H1 (cell line): Measurements from ENCODE around the gene GSX1. TPM values are rescaled to one million over a fixed set of nuclear protein-coding genes. Genes with fewer than 3 reads are reported as not detected.

Source experiments
- CTCF ChIA-PET: fragments of 300-600 bp; sonication (Branson Sonifier 250); formaldehyde crosslinking; loops from one replicate; lab custom pipeline; 2021; ENCODE audit not compliant: partially characterized antibody; lab: Charles Lee
- POLR2A ChIA-PET: fragments of 300-600 bp; sonication (Branson Sonifier 250); formaldehyde crosslinking; loops from one replicate; lab custom pipeline; 2021; ENCODE audit warnings: inconsistent platforms; ENCODE audit not compliant: partially characterized antibody; lab: Charles Lee
- DNase-seq, 2 experiments: peaks; one replicate each; pipeline versions ENCODE4 v3.0.0 to v3.0.0-alpha.2; 2010 to 2022; ENCODE audit warnings: low spot score in 2 of 2, low read depth in 1 of 2, mixed read lengths in 1 of 2
- FAIRE-seq: peaks from 2 replicates; lab custom pipeline; 2011; peaks lifted over from hg19 to GRCh38; lab: Jason Lieb, UNC
- H2AFZ ChIP-seq: 2 replicates; pipeline ENCODE4 v1.8.1; 2012; ENCODE audit warnings: low read length, inconsistent platforms
- H2AK5ac ChIP-seq: 2 replicates; pipeline ENCODE4 v1.6.1; 2013; ENCODE audit warnings: low read depth, low read length
- H2BK120ac ChIP-seq: replicated peaks from 2 replicates; pipeline ENCODE3; 2013; ENCODE audit warnings: low read depth, low read length, inconsistent platforms
- H2BK12ac ChIP-seq: 2 replicates; pipeline ENCODE4 v1.6.1; 2013; ENCODE audit warnings: low read depth, low read length
- H2BK15ac ChIP-seq: 2 replicates; pipeline ENCODE4 v1.6.1; 2013; ENCODE audit warnings: low read length
- H2BK20ac ChIP-seq: 2 replicates; pipeline ENCODE4 v1.6.1; 2013; ENCODE audit warnings: low read length
- H2BK5ac ChIP-seq: 2 replicates; pipeline ENCODE4 v1.6.1; 2013; ENCODE audit warnings: low read depth, low read length
- H3K14ac ChIP-seq: 2 replicates; pipeline ENCODE4 v1.6.1; 2013; ENCODE audit warnings: inconsistent platforms; ENCODE audit not compliant: insufficient read length
- H3K18ac ChIP-seq: 2 replicates; pipeline ENCODE4 v1.6.1; 2013; ENCODE audit warnings: low read length; ENCODE audit errors: extremely low read depth
- H3K23ac ChIP-seq: 2 replicates; pipeline ENCODE4 v1.6.1; 2013; ENCODE audit warnings: inconsistent platforms; ENCODE audit not compliant: insufficient read length
- H3K23me2 ChIP-seq: 2 replicates; pipeline ENCODE4 v1.6.1; 2013; ENCODE audit warnings: low read depth, low read length
- H3K27ac ChIP-seq: 2 replicates; pipeline ENCODE4 v1.6.1; 2011; ENCODE audit warnings: low read depth, low read length, inconsistent platforms
- H3K27me3 ChIP-seq, 4 experiments: replicated peaks in 1 of 4; 1 replicate in 1 of 4; 2 replicates in 3 of 4; pipeline versions ENCODE4 v1.6.1 to v1.8.1; 2011 to 2013; ENCODE audit warnings: low read length in 3 of 4, mild to moderate bottlenecking in 3 of 4, inconsistent platforms in 2 of 4, mixed read lengths in 2 of 4, moderate library complexity in 1 of 4; ENCODE audit not compliant: control insufficient read depth in 3 of 4, insufficient read depth in 3 of 4; ENCODE audit errors: extremely low read depth in 1 of 4
- H3K36me3 ChIP-seq, 4 experiments: 2 replicates each; pipeline versions ENCODE4 v1.6.1 to v1.8.1; 2011 to 2013; ENCODE audit warnings: mild to moderate bottlenecking in 4 of 4, low read length in 3 of 4, moderate library complexity in 2 of 4, control low read depth in 1 of 4, inconsistent platforms in 1 of 4; ENCODE audit not compliant: insufficient read depth in 4 of 4, control insufficient read depth in 2 of 4
- H3K4ac ChIP-seq: replicated peaks from 2 replicates; pipeline ENCODE3; 2013; ENCODE audit warnings: low read length, low read depth, mixed read lengths, inconsistent platforms; ENCODE audit not compliant: insufficient read length
- H3K4me1 ChIP-seq, 4 experiments: replicated peaks in 1 of 4; 1 replicate in 1 of 4; 2 replicates in 3 of 4; pipeline versions ENCODE4 v1.6.1 to v1.8.1; 2011 to 2013; ENCODE audit warnings: low read length in 3 of 4, inconsistent platforms in 2 of 4, mixed read lengths in 1 of 4; ENCODE audit not compliant: insufficient read depth in 4 of 4, control insufficient read depth in 3 of 4
- H3K4me2 ChIP-seq, 2 experiments: 2 replicates each; pipeline versions ENCODE4 v1.6.1 to v1.8.1; 2011 to 2013; ENCODE audit warnings: low read depth in 2 of 2, low read length in 2 of 2, control low read depth in 1 of 2, inconsistent platforms in 1 of 2, mild to moderate bottlenecking in 1 of 2; ENCODE audit not compliant: insufficient read depth in 1 of 2
- H3K4me3 ChIP-seq, 4 experiments: fragments of 200-600, 300-600 bp in 1 of 4; sonication (generic), shearing (Covaris generic), sonication (Bioruptor Twin) in 1 of 4; 2 replicates each; pipeline versions ENCODE4 v1.5.1 to v1.8.1; 2011 to 2016; ENCODE audit warnings: low read length in 4 of 4, low read depth in 3 of 4, control low read depth in 2 of 4, inconsistent platforms in 2 of 4, mild to moderate bottlenecking in 2 of 4, mixed read lengths in 1 of 4, moderate library complexity in 1 of 4; ENCODE audit not compliant: insufficient read depth in 2 of 4; ENCODE audit errors: extremely low read depth in 1 of 4
- H3K56ac ChIP-seq: replicated peaks from 2 replicates; pipeline ENCODE3; 2013; ENCODE audit warnings: low read depth, mild to moderate bottlenecking, mixed read lengths, low read length, inconsistent platforms; ENCODE audit not compliant: insufficient read length
- H3K79me1 ChIP-seq: 2 replicates; pipeline ENCODE4 v1.6.1; 2013; ENCODE audit warnings: low read depth, low read length, control low read depth
- H3K79me2 ChIP-seq, 2 experiments: 2 replicates each; pipeline versions ENCODE4 v1.6.1 to v1.8.1; 2012 to 2013; ENCODE audit warnings: low read length in 2 of 2, mild to moderate bottlenecking in 2 of 2, inconsistent platforms in 1 of 2; ENCODE audit not compliant: insufficient read depth in 2 of 2, control insufficient read depth in 1 of 2
- H3K9ac ChIP-seq, 4 experiments: replicated peaks in 1 of 4; 1 replicate in 1 of 4; 2 replicates in 3 of 4; pipeline versions ENCODE4 v1.6.1 to v1.8.1; 2011 to 2013; ENCODE audit warnings: low read depth in 3 of 4, low read length in 3 of 4, control low read depth in 2 of 4, mild to moderate bottlenecking in 2 of 4, moderate library complexity in 2 of 4, inconsistent platforms in 1 of 4; ENCODE audit errors: extremely low read depth in 1 of 4
- H3K9me3 ChIP-seq, 2 experiments: 2 replicates each; pipeline versions ENCODE4 v1.6.1 to v1.8.1; 2012 to 2013; ENCODE audit warnings: mild to moderate bottlenecking in 2 of 2, moderate library complexity in 2 of 2, control low read depth in 1 of 2, inconsistent platforms in 1 of 2, low read depth in 1 of 2, low read length in 1 of 2, mixed read lengths in 1 of 2; ENCODE audit not compliant: insufficient read depth in 2 of 2
- H4K20me1 ChIP-seq, 2 experiments: replicated peaks in 1 of 2; 2 replicates each; pipeline versions ENCODE3 to v1.8.1; 2011 to 2013; ENCODE audit warnings: inconsistent platforms in 2 of 2, low read length in 2 of 2, mild to moderate bottlenecking in 1 of 2; ENCODE audit not compliant: insufficient read depth in 2 of 2, control insufficient read depth in 1 of 2
- H4K5ac ChIP-seq: 2 replicates; pipeline ENCODE4 v1.6.1; 2013; ENCODE audit warnings: low read length, low read depth, mixed read lengths, inconsistent platforms; ENCODE audit not compliant: insufficient read length
- H4K8ac ChIP-seq: 2 replicates; pipeline ENCODE4 v1.8.0; 2013; ENCODE audit warnings: mild to moderate bottlenecking, moderate library complexity, low read length, inconsistent platforms; ENCODE audit not compliant: insufficient read depth; ENCODE audit errors: extremely low read depth
- H4K91ac ChIP-seq: replicated peaks from 2 replicates; pipeline ENCODE3; 2013; ENCODE audit warnings: low read length, mixed read lengths, inconsistent platforms; ENCODE audit not compliant: insufficient read length
- CEBPB ChIP-seq: IDR thresholded peaks from 2 replicates; pipeline ENCODE4 v1.6.1; 2012; ENCODE audit warnings: low read depth, low read length
- JUN ChIP-seq: IDR thresholded peaks from 2 replicates; pipeline ENCODE4 v1.6.1; 2011; ENCODE audit warnings: low read depth, mild to moderate bottlenecking, improper control_type of control experiment, low read length
- POLR2A ChIP-seq, 2 experiments: IDR thresholded peaks; 1 replicate in 1 of 2; 2 replicates in 1 of 2; pipeline ENCODE4 v1.6.1; 2011; ENCODE audit warnings: low read depth in 2 of 2, low read length in 2 of 2, mild to moderate bottlenecking in 2 of 2; ENCODE audit errors: control extremely low read depth in 1 of 2
- TAF7 ChIP-seq: optimal IDR thresholded peaks from 2 replicates; pipeline ENCODE3; 2011; ENCODE audit warnings: low read depth, mild to moderate bottlenecking, inconsistent platforms, low read length, moderate library complexity, borderline replicate concordance
- YY1 ChIP-seq: IDR thresholded peaks from 2 replicates; pipeline ENCODE4 v1.6.1; 2011; ENCODE audit warnings: low read depth, mild to moderate bottlenecking, low read length
- WGBS, 2 experiments: shearing (Covaris generic) in 1 of 2; methylation state at CpG; one replicate each; pipeline versions ENCODE4 v1.1.6 to v1.1.7; 2013 to 2015; ENCODE audit warnings: low lambda C conversion rate in 2 of 2, mixed read lengths in 2 of 2, inconsistent platforms in 1 of 2, low coverage in 1 of 2, missing lambda C conversion rate in 1 of 2; ENCODE audit not compliant: insufficient replicate concordance in 2 of 2, insufficient coverage in 1 of 2, insufficient read length in 1 of 2; ENCODE audit errors: extremely low coverage in 1 of 2, missing lambda C conversion rate in 1 of 2; 5-methylcytosine and 5-hydroxymethylcytosine counted together
- polyA plus RNA-seq, 7 experiments: library from polyadenylated mRNA; depleted of rRNA in 3 of 7; stranded (reverse) in 5 of 7; unstranded in 2 of 7; fragments of >200 nt in 5 of 7; fragments of 200-250 nt in 2 of 7; gene quantifications; 1 replicate in 5 of 7; 2 replicates in 1 of 7; 4 replicates in 1 of 7; pipeline versions ENCODE4 v1.2.1 to v1.2.3, GENCODE V29; 2011 to 2013; ENCODE audit warnings: missing spikeins in 2 of 7, mixed read lengths in 2 of 7
- total RNA-seq: library from RNA; stranded (reverse); fragmentation: NEBNext Ultra II Directional; extraction: Animal tissue kit (Norgen Biotek cat#: 25700); gene quantifications from 2 replicates; pipeline ENCODE4 v1.2.1, GENCODE V29; 2021

The GSX1 gene
- total and polyA plus RNA-seq, 2 of the 8 experiments (the other 6 are each of a cell fraction or from before 2014, with no cell fraction given): not detected

DNA sequence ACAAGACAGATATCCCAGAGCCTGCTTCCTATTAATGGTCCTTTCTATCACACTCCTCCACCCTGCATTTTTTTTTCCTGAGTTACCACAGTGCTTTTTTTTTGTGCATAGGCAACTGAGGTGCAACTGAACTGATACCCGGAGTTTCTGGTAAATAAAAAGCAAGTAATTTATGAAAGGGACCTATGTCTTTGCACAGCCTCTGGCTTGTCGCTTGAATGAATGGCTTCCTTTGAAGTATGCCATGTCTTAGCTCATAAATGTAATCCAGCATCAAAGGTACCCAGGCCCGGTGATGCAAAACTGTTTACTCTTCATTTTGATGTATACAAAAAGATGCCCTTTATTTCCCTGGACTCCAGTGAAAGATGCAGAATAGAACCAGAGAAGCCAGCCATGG lies 31.8 kb downstream of the GSX1 start:
- Histone ChIP-seq H4K8ac (no peak overlapping the region), H2BK5ac (no peak overlapping the region), H2BK120ac (no peak overlapping the region), H3K14ac (no peak overlapping the region), H2AK5ac (no peak overlapping the region), H2AFZ (no peak overlapping the region), H4K20me1 (peaks cover 5 to 7% of the 10 kb centered on the region in 2 experiments), H3K9me3 (no peaks in the 10 kb centered on the region), H3K79me2 (no peaks in the 10 kb centered on the region), H2BK20ac (no peak overlapping the region), H3K36me3 (no peaks in the 10 kb centered on the region), H3K9ac (no peak overlapping the region), H2BK12ac (0 out of 2 replicates have a peak overlapping the region, but pooled peaks have one; percentile 35), H3K56ac (no peak overlapping the region), H3K23me2 (no peaks in the 10 kb centered on the region; the same call in 1 of the 2 replicates), H3K18ac (no peak overlapping the region; the same call in 1 of the 2 replicates), H3K4ac (no peak overlapping the region), H3K27ac (no peak overlapping the region), H2BK15ac (no peak overlapping the region), H3K4me1 (peaks cover 17 to 32% (median 27%) of the 10 kb centered on the region in 4 experiments; a peak in 6 of 7 replicates), H4K5ac (no peak overlapping the region), H3K27me3 (peaks cover 63 to 98% (median 87%) of the 10 kb centered on the region in 4 experiments), H4K91ac (no peak overlapping the region), H3K23ac (no peak overlapping the region), H3K79me1 (no peaks in the 10 kb centered on the region), H3K4me3 (peak overlapping the region in 1 of 4 experiments; percentile 48; a peak in 1 of 8 replicates), H3K4me2 (0 out of 4 replicates have a peak overlapping the region, but pooled peaks of 1 of the 2 experiments have one; percentile 75)
- no peak for DNase-seq
- POLR2A ChIA-PET: no interaction called here
- CTCF ChIA-PET: interaction anchor here (0.6 to 14.6 kb wide), 15 partner anchors 21 to 822 kb away, joined by 3 to 345 read pairs (median 22); partner anchors contain the start of genes CDX2, GSX1 and URAD
- FAIRE-seq: no peak
- WGBS, 2 experiments: 42% methylated on average over 3 of the region's 3 CpGs; no CpG with 5 or more reads in 1 of the 2 experiments
- TF ChIP-seq POLR2A (IDR thresholded peaks at IDR 0.05; ENCODE audit: control extremely low read depth in 1 of 2, low read depth in 2 of 2, low read length in 2 of 2) (no peak), TAF7 (no peak), JUN (no peak), YY1 (no peak), CEBPB (no peak)
